SK-N-MC (cell line): ENCODE measurements around the gene LRRC43.

ENCODE experiments used
- DNase-seq: peaks from one replicate; pipeline ENCODE4 v3.0.0-alpha.2; 2011; ENCODE audit warnings: low read depth, low spot score
- H3K27ac ChIP-seq: fragments of 200-600 bp; sonication (generic); 2 replicates; pipeline ENCODE4 v1.5.1; 2016; ENCODE audit warnings: mixed run types
- H3K36me3 ChIP-seq: fragments of 200-600 bp; sonication (generic); 2 replicates; pipeline ENCODE4 v1.6.1; 2017; ENCODE audit warnings: antibody characterized with exemption, low read length, mixed read lengths; ENCODE audit not compliant: insufficient read depth
- H3K4me3 ChIP-seq: fragments of 200-600 bp; sonication (generic); 2 replicates; pipeline ENCODE4 v1.5.1; 2016
- H3K9ac ChIP-seq: fragments of 200-600 bp; sonication (generic); 2 replicates; pipeline ENCODE4 v1.8.0; 2017; ENCODE audit warnings: mixed run types, mixed read lengths; ENCODE audit not compliant: insufficient read length
- H3K9me3 ChIP-seq: fragments of 200-600 bp; sonication (generic); 2 replicates; pipeline ENCODE4 v1.6.1; 2017; ENCODE audit warnings: low read depth, mild to moderate bottlenecking, antibody characterized with exemption, low read length, moderate library complexity, mixed read lengths
- EZH2 ChIP-seq: fragments of 200-600 bp; sonication (generic); IDR thresholded peaks from one replicate; pipeline ENCODE4 v1.6.1; 2017; ENCODE audit warnings: antibody characterized with exemption
- FOXP2 ChIP-seq: optimal IDR thresholded peaks from 2 replicates; pipeline ENCODE3; 2011; ENCODE audit warnings: mild to moderate bottlenecking, moderate library complexity; ENCODE audit not compliant: insufficient read depth; ENCODE audit errors: extremely low read length, control extremely low read depth
- POLR2AphosphoS5 ChIP-seq: IDR thresholded peaks from 2 replicates; pipeline ENCODE4 v1.6.1; 2012; ENCODE audit warnings: mild to moderate bottlenecking, low read depth, low read length, borderline replicate concordance

Gene LRRC43

DNA sequence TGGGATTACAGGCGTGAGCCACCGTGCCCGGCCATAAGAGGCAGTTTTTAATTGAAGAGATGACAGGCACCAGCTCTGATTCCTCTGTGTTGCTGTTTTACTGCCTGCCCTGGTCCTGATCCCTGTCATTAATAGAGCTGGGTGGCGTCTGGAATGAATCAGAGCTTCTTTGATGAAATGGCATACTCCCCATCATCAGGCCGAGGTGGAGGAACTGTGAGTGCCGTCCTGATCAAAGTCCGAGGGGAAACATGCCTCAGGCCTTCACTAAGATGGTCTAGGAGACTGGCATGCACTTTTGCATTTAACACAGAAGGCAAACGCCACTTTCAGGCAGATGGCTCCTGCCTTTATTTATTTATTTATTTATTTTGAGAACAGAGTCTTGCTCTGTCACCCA, 43.0 kb upstream of the LRRC43 start:
- peaks cover 11% of the 10 kb centered on the region; the same call in 1 of the 2 replicates for H3K36me3 ChIP-seq
- no peak for TF ChIP-seq POLR2AphosphoS5
- TF ChIP-seq FOXP2, result no peak
- TF ChIP-seq EZH2, result no peak

DNA sequence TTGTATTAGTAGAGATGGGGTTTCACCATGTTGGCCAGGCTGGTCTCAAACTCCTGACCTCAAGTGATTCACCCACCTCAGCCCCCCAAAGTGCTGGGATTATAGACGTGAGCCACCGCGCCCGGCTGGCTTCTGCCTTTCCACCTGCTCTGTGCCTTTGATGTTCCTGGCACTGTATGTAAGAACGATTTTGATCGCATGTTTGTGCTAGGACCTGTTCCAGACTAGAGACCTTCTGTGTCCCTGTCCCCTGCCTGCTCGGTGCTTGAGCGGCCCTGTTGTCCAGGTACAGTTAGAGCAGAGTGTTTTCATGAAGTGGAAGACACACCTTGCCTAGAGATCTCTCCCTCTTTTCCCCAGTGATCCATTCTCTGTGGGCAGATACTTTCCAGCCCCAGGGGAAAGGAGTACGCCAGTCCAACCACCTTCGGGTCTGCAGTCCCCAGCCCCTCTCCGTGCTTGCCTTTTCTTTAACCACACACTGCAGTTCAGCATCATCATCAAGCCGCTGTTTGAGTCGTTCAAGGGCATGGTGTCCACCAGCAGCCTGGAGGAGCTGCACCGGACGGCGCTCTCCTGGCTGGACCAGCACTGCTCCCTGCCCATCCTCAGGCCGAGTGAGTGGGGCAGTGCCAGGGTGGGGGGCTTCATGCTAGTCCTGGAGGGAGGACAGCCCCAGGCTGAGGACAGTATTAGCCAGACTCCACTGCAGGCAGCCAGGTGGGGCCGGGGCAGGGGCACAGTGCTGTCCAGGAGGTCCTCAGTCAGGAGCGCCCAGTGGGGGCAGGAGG, 42.3 kb upstream of the LRRC43 start:
- no peak for DNase-seq
- Histone ChIP-seq H3K27ac (no peak overlapping the region), H3K9me3 (no peaks in the 10 kb centered on the region), H3K9ac (no peak overlapping the region), H3K36me3 (peaks cover 11% of the 10 kb centered on the region; the same call in 1 of the 2 replicates), H3K4me3 (no peak overlapping the region)
- TF ChIP-seq POLR2AphosphoS5 (no peak), FOXP2 (no peak), EZH2 (no peak)

More for the DNA sequence above, 43.0 kb upstream of the LRRC43 start:
- no peaks in the 10 kb centered on the region for H3K9me3 ChIP-seq
- DNase-seq, result no peak
- no peak overlapping the region for H3K4me3 ChIP-seq
- H3K9ac ChIP-seq, result no peak overlapping the region
- H3K27ac ChIP-seq, result no peak overlapping the region

DNA sequence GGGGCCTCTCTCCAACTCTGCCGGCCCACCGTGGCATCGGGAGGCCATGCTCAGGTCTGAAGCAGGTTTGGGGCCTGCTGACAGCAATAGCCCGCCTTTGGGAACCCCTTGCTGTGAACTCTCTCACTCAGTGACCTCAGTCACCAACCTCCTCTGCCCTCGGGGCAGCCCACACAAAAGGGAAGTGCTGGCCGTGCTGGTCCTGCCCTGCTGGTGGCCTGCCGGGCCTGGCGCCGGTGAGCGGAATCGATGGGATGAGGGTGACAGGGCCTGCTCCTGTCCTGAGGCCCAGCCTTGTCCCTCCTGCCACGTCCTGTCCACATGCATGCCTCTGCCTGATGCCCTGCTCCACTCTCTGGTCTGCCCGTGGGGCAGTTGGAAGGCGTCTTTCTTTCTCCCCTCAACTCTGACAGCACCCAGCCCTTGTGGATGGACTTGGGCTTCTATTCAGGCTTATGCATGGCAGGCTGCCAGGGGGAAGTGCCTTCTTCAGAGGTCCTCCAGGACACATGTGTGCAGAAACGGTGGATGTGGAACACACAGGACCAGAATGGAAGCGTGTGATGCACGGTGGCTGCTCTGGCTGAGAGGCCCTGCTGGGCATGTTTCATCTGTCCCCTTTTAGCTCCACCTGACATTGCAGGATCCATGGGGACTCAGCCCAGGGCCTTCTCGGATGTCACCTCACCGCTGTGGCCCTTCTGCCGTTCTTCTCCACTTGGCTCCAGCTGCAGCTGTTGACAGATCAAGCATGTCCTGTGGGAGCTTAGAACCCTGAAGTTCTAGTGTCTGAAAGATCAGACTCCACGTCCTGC, 40.8 kb upstream of the LRRC43 start:
- TF ChIP-seq POLR2AphosphoS5 (no peak), FOXP2 (no peak), EZH2 (no peak)
- H3K9me3 ChIP-seq, result no peaks in the 10 kb centered on the region

DNA sequence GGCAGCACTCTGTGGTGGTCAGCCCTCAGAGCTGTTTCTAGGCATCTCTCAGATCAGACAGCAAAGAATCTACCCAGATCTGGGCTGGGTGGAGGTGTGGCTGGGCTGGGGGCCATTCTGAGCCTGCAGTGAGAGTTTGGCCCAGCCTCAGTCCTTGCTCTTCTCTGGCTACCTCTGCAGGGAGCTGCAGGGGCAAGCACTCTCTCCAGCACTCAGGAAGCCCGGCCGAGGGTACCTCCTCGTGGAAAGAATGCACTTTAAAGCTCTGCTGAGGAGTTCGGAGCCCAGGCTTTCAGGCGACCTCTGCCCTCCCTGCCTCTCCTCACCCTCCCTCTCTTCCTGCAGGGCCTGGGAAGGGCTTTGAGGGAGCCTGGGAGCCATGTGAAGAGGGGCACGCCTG, 40.1 kb upstream of the LRRC43 start:
- TF ChIP-seq EZH2, result no peak
- TF ChIP-seq POLR2AphosphoS5, result no peak
- TF ChIP-seq FOXP2, result no peak
- Histone ChIP-seq H3K36me3 (peaks cover 11% of the 10 kb centered on the region; the same call in 1 of the 2 replicates), H3K9me3 (no peaks in the 10 kb centered on the region), H3K9ac (no peak overlapping the region), H3K27ac (no peak overlapping the region), H3K4me3 (no peak overlapping the region)
- DNase-seq, result no peak

More for the DNA sequence above, 40.8 kb upstream of the LRRC43 start:
- Histone ChIP-seq H3K4me3 (no peak overlapping the region), H3K9ac (no peak overlapping the region), H3K36me3 (peaks cover 11% of the 10 kb centered on the region; the same call in 1 of the 2 replicates), H3K27ac (no peak overlapping the region)
- no peak for DNase-seq

DNA sequence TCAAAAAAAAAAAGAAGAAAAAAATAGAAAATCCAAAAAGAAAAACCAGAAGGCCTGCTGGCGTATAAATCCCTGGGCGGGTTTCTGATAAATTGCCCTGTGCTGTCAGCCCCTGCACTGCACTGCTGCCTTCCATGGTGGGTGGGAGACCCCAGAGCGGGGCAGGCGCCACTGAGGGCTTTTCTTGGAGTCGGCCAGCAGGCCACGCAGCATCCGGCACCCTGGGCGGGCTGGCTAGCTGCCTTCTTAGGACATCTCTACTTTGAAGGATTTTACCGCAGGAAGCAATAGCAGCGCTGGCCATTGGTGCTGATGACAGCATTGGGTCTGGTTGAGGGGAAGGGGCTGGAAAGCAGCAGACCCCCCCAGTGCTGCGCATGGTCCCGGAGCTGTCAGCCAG, 38.0 kb upstream of the LRRC43 start:
- Histone ChIP-seq H3K36me3 (peaks cover 11% of the 10 kb centered on the region; the same call in 1 of the 2 replicates), H3K27ac (no peak overlapping the region), H3K9me3 (no peaks in the 10 kb centered on the region), H3K4me3 (no peak overlapping the region), H3K9ac (no peak overlapping the region)
- no peak for DNase-seq
- TF ChIP-seq FOXP2 (no peak), POLR2AphosphoS5 (no peak)

DNA sequence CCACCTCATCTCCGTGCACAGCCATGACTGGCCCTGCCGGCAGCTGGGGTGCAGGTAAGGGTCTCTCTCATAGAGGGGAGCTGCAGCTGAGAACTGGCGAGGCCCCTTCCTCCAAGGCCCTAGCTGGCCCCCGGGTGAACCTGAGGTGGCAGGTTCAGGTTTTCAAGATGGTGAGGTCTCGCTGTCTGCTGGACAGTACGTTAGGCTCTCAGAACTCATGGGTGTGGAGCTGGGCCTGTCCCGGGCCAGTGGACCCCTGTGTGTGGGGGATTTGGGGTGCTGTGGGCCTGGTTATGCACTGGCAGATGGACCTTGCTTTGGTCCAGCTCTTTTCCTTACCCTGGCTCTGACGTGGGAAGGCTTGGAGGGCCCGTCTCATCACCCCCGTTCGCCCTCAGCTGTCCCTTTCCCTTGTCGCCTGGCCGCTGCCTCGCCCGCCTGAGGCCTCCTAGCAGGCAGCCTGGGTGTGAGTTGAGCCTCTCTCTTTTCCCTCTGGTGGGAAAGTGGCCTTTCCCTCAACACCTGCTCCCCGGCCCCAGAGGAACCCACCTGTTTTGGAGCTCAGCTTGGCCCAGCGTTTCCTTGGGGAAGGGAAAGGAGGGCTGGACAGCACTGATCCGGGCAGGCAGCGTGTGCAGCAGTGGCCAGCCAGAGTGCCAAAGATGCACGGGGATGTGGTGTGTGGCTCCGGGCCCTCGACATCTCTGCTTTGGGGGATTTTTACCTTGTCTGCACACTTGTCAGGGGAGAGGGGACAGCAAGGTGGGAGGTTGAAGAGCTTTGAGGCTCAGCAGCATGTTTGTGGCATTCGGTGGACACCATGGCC, 37.2 kb upstream of the LRRC43 start:
- H3K9me3 ChIP-seq, result no peaks in the 10 kb centered on the region
- no peak overlapping the region for H3K4me3 ChIP-seq
- no peak overlapping the region for H3K27ac ChIP-seq
- no peak for DNase-seq
- no peak overlapping the region for H3K9ac ChIP-seq
- TF ChIP-seq FOXP2 (no peak), EZH2 (no peak), POLR2AphosphoS5 (no peak)
- H3K36me3 ChIP-seq, result peaks cover 11% of the 10 kb centered on the region; the same call in 1 of the 2 replicates

DNA sequence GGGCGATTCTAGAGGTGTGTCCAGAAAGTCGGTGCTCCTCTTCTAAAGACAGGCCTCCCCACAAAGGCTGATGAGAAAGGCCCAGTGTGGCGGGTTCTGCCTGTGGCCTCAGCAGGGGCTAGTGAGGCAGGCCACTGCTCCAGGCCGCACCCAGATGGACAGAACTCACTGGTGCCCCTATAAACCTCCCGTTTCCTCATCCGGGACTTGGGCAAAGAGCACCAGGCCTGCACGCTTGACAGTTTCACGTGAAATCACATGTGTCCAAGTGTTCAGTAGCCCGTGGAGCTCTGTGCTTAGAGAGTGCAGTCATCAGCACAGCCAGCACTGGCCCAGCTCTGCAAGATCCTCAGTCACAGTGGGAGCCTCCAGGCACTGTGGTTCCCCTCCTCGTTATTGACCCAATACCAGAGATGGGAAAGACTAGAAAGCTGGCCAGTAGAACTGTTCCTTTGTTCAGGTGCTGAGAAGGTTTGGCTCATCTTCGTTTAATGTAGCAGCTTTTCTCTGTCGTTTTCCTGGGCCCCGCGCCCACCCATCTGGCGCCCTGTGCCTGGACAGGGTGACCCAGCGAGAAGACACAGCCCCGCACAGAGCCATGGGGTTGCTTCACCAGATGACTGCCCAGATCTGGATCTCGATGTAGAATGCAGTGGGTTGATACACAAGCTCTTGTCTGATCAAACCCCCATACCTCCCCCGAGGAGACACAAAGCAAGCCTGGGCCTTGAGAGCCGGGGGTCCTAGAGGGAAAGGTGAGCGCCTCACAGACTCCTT, 35.2 kb upstream of the LRRC43 start:
- no peaks in the 10 kb centered on the region; the same call in 1 of the 2 replicates for H3K36me3 ChIP-seq
- no peak overlapping the region for H3K4me3 ChIP-seq
- no peaks in the 10 kb centered on the region for H3K9me3 ChIP-seq
- no peak overlapping the region for H3K9ac ChIP-seq
- TF ChIP-seq POLR2AphosphoS5 (no peak), FOXP2 (no peak), EZH2 (no peak)
- no peak for DNase-seq
- H3K27ac ChIP-seq, result no peak overlapping the region
